Activated CD4-positive, alpha-beta memory T cell treated with anti-CD3 and anti-CD28 coated beads, Interleukin-2, amount 10 ng/mL, durations not matched to agents 7 days and 5 days (primary cell): ENCODE data around the gene AKAP13. TPM values are rescaled to one million over a fixed set of nuclear protein-coding genes. Genes with fewer than 3 reads are reported as not detected.

Source experiments
- CTCF ChIA-PET: fragments of 350-600 bp; sonication (Branson Sonifier 250); formaldehyde crosslinking; loops from one replicate; lab custom pipeline; 2021; ENCODE audit warnings: antibody characterized with exemption, inconsistent platforms; lab: Charles Lee
- POLR2A ChIA-PET: fragments of 350-600 bp; sonication (Branson Sonifier 250); formaldehyde crosslinking; loops from one replicate; lab custom pipeline; 2021; ENCODE audit warnings: antibody characterized with exemption; lab: Charles Lee
- DNase-seq: peaks from one replicate; pipeline ENCODE4 v3.0.0-alpha.2; 2020
- H3K27ac Mint-ChIP-seq: one replicate; pipeline ENCODE4 v1.8.0; 2021; ENCODE audit warnings: mild to moderate bottlenecking, mixed read lengths
- H3K27me3 Mint-ChIP-seq: one replicate; pipeline ENCODE4 v1.8.0; 2021; ENCODE audit warnings: mixed read lengths
- H3K36me3 Mint-ChIP-seq: one replicate; pipeline ENCODE4 v1.8.0; 2021; ENCODE audit warnings: low read depth, mixed read lengths
- H3K4me1 Mint-ChIP-seq: one replicate; pipeline ENCODE4 v1.8.0; 2021; ENCODE audit warnings: mixed read lengths
- H3K4me3 Mint-ChIP-seq: one replicate; pipeline ENCODE4 v1.8.0; 2021; ENCODE audit warnings: mild to moderate bottlenecking, mixed read lengths
- H3K9me3 Mint-ChIP-seq: one replicate; pipeline ENCODE4 v1.8.0; 2021; ENCODE audit warnings: mixed read lengths
- total RNA-seq, 2 experiments: library from RNA; stranded (reverse); gene quantifications; one replicate each; pipeline ENCODE4 v1.2.3, GENCODE V29; 2021

AKAP13 gene
- total RNA-seq, 2 experiments from 2014 or later, result 153 to 170 TPM

DNA sequence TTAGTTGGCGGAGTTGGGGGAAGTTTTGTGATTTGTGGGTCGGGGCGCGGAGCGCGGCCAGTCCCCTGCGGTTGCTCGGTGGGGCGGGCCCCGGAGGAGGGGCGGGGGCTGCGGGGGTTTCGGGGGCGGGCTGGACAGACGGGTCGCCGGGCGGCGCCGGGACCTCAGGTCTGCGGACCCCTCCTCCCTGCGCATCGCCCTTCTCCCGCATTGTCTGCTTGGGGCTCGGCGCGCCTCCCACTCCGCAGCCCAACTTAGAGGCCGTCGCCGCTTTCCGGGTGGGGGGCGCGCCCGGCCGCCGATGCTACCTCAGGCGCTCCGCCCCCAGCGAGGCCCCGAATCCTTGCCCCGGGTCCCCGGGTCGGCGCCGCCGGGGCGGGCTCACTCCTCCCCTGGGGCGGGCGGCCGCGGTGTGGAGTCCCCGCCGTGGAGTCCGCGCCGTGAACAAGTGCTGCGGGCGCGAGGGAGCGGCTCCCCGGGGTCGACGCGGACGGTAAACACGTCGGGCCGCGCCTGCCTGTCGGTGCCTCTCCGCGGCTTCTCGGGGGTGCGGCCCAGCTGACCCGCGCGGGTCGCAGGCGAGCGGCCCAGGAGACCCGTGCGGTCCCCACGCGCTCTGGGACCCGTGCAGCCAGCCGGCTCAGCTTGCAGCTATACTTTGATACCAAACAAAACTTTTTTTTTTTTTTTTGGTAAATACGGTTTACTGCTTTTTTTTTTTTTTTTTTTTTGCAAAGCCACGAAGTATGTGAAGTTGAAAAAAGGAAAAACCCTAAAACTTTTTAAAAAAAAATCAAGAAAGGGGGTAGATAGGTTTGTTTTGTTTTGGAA lies 624 bp downstream of the AKAP13 start:
- peak; percentile 63 for DNase-seq
- H3K27ac Mint-ChIP-seq, result peak overlapping the region; percentile 95
- no peaks in the 10 kb centered on the region for H3K27me3 Mint-ChIP-seq
- peak overlapping the region; percentile 78 for H3K4me3 Mint-ChIP-seq
- H3K9me3 Mint-ChIP-seq, result no peaks in the 10 kb centered on the region
- POLR2A ChIA-PET, result interaction anchor here (0.6 to 9.5 kb wide), 22 partner anchors 13 to 682 kb away, joined by 3 to 106 read pairs (median 5); no protein-coding TSS in a partner anchor
- CTCF ChIA-PET, result interaction anchor here (0.7 to 4.6 kb wide), 11 partner anchors 10 to 84 kb away, joined by 3 to 38 read pairs (median 9); no protein-coding TSS in a partner anchor
- peaks cover 66% of the 10 kb centered on the region for H3K4me1 Mint-ChIP-seq
- H3K36me3 Mint-ChIP-seq, result peaks cover 42% of the 10 kb centered on the region

DNA sequence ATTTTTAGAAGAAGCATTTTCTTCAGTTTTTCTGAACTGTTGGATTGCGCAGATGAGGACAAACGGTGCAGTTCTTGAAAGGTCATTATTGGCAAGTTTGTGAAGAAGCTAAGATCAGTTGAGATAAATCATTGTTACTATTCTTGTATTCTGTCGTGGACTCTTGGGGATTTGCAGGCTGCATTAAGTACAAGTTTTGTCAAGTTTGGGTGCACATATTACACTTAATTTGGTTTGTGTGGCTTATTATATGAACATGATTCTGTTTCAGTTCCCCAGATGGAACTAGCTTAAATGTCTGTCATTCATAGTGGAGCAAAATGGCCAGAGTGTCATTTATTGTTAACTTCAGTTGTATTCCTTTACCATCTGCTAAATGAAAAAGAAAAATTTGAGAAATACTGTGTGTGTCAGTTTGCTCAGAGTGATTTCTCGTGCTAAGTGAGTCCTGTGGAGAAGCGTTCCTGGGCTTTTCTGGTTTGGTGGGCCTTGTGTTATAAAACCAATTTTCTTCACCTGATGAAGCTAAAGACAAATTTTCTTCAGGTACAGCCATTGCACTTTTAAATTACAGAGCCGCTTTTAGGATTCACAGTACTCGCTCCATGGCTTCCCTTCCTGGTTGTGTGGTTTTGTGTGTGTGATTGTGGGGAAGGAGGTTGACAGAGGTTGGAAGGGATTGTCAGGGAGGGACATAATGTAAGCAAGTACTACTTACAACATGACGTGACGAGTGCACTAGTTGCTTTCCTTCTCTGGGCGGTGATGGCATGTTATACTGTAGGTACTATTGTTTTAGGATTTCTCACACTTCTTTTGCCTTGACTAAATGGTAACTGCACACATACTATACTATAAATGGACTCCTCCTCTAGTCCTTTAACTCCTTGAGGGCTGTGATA lies 1.7 kb downstream of the AKAP13 start:
- Mint-ChIP-seq H3K4me1 (peaks cover 59% of the 10 kb centered on the region), H3K36me3 (peaks cover 44% of the 10 kb centered on the region), H3K27me3 (no peaks in the 10 kb centered on the region), H3K4me3 (peak overlapping the region; percentile 78), H3K9me3 (no peaks in the 10 kb centered on the region), H3K27ac (peak overlapping the region; percentile 37)
- DNase-seq, result no peak
- ChIA-PET POLR2A (interaction anchor here (1.0 to 9.5 kb wide), 9 partner anchors 15 to 309 kb away, joined by 3 to 106 read pairs (median 5); no protein-coding TSS in a partner anchor), CTCF (interaction anchor here (0.9 to 3.7 kb wide), 7 partner anchors 21 to 66 kb away, joined by 3 to 20 read pairs (median 5); no protein-coding TSS in a partner anchor)

DNA sequence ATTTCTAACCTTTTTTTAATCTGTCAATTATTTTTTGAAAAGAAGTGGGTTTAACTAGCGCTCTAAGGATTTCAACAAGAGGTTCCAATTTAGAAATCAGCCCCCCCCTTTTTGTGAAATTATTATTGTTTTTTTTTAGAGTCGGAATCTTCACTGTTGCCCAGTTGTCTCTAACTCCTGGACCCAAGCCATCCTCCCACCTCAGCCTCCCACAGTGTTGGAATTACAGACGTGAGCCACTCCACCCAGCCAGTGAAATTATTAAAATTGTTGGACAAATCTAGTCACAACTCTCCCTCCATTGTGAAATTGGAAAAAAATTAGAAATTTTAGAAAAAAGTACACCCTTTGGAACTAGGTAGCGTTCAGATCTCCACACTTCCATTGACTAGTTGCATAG lies 2.5 kb downstream of the AKAP13 start:
- DNase-seq, result no peak
- H3K36me3 Mint-ChIP-seq, result peaks cover 45% of the 10 kb centered on the region

DNA sequence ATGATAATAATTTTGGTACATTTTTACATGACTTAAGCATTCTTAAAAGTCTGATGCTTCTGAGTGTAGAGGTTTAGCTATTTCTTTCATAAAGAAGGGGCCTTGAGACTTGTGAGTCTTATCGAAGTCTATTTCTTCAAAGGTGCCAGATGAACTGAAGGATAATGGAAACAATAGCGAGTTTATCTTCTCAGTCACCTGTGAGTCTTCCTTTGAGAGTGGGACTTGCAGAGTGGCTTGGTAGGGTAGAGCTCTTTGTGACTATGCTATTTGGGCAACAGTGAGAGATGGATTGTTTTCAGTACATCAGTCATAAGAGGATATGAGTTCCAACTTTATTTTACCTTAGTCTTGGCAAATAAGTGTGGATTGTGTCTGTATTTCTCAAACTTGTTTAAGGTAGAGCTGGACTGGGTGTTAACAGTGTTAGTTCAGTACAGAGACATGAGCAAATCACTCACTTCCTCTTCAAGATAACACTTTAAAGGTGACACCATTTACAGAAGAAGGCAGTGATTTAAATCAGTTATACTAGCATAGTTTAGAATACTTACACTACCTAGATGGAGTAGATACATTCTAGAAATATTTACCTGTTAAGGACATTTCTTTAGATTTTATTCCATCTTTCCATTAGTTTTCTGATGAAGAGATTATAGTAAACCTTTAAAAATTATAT lies 3.2 kb downstream of the AKAP13 start:
- H3K9me3 Mint-ChIP-seq, result no peaks in the 10 kb centered on the region
- POLR2A ChIA-PET, result interaction anchor here (0.9 to 9.5 kb wide), 6 partner anchors 23 to 70 kb away, joined by 3 to 64 read pairs (median 4); no protein-coding TSS in a partner anchor
- CTCF ChIA-PET, result interaction anchor here (1.0 to 3.0 kb wide), 5 partner anchors 11 to 87 kb away, joined by 3 to 18 read pairs (median 5); no protein-coding TSS in a partner anchor
- no peaks in the 10 kb centered on the region for H3K27me3 Mint-ChIP-seq
- H3K4me3 Mint-ChIP-seq, result no peak overlapping the region
- peaks cover 53% of the 10 kb centered on the region for H3K4me1 Mint-ChIP-seq
- no peak overlapping the region for H3K27ac Mint-ChIP-seq
- peaks cover 45% of the 10 kb centered on the region for H3K36me3 Mint-ChIP-seq
- no peak for DNase-seq

More for the DNA sequence above, 2.5 kb downstream of the AKAP13 start:
- Mint-ChIP-seq H3K4me1 (peaks cover 57% of the 10 kb centered on the region), H3K27ac (no peak overlapping the region), H3K4me3 (no peak overlapping the region), H3K27me3 (no peaks in the 10 kb centered on the region), H3K9me3 (no peaks in the 10 kb centered on the region)
- ChIA-PET CTCF (interaction anchor here (1.0 to 3.0 kb wide), 5 partner anchors 11 to 87 kb away, joined by 3 to 18 read pairs (median 5); no protein-coding TSS in a partner anchor), POLR2A (interaction anchor here (1.0 to 9.5 kb wide), 6 partner anchors 23 to 69 kb away, joined by 3 to 106 read pairs (median 8); no protein-coding TSS in a partner anchor)

DNA sequence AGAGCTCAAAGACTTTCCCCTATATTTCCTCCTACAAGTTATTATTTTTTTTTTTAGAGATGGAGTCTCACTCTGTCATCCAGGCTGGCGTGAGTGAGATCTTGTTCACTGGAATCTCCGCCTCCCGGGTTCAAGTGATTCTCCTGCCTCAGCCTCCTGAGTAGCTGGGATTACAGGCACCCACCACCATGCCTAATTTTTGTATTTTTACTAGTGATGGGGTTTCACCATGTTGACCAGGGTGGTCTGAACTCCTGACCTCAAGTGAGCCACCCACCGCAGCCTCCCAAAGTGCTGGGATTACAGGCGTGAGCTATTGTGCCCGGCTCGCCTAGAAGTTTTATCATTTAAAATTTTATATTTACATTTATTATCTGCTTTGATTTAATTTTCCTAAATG lies 5.9 kb downstream of the AKAP13 start:
- POLR2A ChIA-PET, result interaction anchor here (9.5 kb wide), 1 partner anchor 20 kb away, joined by 64 read pairs; no protein-coding TSS in a partner anchor
- H3K27me3 Mint-ChIP-seq, result no peaks in the 10 kb centered on the region
- H3K36me3 Mint-ChIP-seq, result peaks cover 45% of the 10 kb centered on the region
- DNase-seq, result no peak
- CTCF ChIA-PET, result interaction anchor here (0.7 kb wide), 1 partner anchor 98 kb away, joined by 3 read pairs; no protein-coding TSS in a partner anchor
- H3K9me3 Mint-ChIP-seq, result no peaks in the 10 kb centered on the region
- H3K4me1 Mint-ChIP-seq, result peaks cover 44% of the 10 kb centered on the region
- H3K4me3 Mint-ChIP-seq, result no peak overlapping the region
- H3K27ac Mint-ChIP-seq, result no peak overlapping the region

DNA sequence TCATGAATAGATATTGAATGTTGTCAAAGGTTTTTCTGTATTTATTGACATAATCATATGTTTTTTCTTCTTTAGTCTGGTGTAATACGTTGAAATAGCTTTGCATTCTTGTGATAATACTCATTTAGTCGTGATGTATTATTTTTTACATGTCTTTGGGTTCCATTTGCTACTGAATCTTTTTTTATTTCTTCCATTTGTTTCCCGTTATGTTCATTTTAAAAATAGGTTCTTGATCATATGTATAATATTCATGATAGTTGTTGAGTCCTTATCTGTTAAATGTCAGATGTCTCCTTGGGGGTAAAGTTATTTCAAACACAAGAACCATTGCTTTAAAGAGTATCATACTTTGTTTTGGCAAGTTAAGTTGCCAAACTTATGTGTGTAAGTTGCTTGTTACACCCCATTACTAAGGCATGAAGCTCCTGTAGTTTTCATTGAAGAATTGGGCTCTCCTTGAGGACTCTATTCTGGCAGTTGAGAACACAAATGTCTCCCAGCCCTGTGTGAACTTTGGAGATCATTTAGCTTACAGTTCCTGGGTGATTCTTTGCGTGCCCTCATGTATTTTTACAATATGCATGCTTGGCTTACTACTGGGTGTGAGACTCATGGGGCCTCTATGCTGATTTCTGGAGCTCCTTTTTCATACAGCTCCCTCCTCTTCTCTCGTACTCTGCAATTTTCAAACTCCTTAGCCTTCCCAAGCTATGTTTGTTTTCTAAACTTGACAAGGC lies 8.3 kb downstream of the AKAP13 start:
- Mint-ChIP-seq H3K4me3 (no peak overlapping the region), H3K4me1 (peaks cover 32% of the 10 kb centered on the region), H3K36me3 (peaks cover 33% of the 10 kb centered on the region), H3K9me3 (no peaks in the 10 kb centered on the region), H3K27ac (no peak overlapping the region), H3K27me3 (no peaks in the 10 kb centered on the region)
- POLR2A ChIA-PET, result no interaction called here
- no peak for DNase-seq
- CTCF ChIA-PET, result interaction anchor here (1.3 to 1.4 kb wide), 2 partner anchors 9 to 13 kb away, joined by 3 to 4 read pairs; no protein-coding TSS in a partner anchor

DNA sequence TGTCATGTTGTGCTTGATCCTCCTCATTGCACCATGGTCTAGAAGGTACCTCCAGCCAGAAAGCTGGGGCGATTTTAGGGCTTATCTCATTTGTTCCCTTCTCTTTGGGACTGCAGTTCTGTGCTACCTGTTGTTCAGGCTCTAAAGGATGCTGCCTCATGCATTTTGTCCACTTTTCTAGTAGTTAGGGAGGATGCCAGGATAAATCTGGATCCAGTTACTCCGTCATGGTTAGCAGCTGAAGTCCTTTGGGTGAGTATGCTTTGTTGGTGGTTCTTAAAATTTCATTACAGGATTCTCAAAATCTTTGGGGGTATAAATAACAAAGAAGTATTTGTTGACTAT lies 8.9 kb downstream of the AKAP13 start:
- H3K9me3 Mint-ChIP-seq, result no peaks in the 10 kb centered on the region
- DNase-seq, result no peak
- peaks cover 29% of the 10 kb centered on the region for H3K36me3 Mint-ChIP-seq
- CTCF ChIA-PET, result interaction anchor here (1.3 to 1.4 kb wide), 2 partner anchors 9 to 13 kb away, joined by 3 to 4 read pairs; no protein-coding TSS in a partner anchor
- H3K4me3 Mint-ChIP-seq, result no peak overlapping the region
- H3K4me1 Mint-ChIP-seq, result peaks cover 27% of the 10 kb centered on the region
- no peak overlapping the region for H3K27ac Mint-ChIP-seq
- POLR2A ChIA-PET, result interaction anchor here (1.1 kb wide), 1 partner anchor 11 kb away, joined by 3 read pairs; no protein-coding TSS in a partner anchor
- H3K27me3 Mint-ChIP-seq, result no peaks in the 10 kb centered on the region

DNA sequence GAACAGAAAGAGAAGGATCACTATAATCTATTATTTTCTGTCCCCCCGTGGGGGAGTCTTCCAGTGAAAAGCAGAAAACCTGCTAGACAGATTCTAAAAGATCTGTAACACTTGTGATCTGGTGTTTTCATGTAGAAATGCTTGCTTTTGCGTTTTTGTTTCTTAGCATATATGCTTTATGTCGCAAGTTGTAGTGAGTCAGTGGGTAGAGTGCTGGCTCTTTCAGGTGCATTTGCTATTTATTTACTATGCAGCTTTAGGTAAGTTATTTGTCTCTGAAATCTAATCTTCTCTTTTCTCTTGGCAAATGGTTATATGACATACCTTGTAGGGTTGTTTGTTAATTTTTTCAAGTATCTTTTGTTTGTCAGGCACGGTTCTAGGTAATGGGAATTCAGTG lies 9.4 kb downstream of the AKAP13 start:
- H3K4me1 Mint-ChIP-seq, result peaks cover 28% of the 10 kb centered on the region
- H3K4me3 Mint-ChIP-seq, result no peak overlapping the region
- POLR2A ChIA-PET, result interaction anchor here (1.1 kb wide), 1 partner anchor 10 kb away, joined by 3 read pairs; no protein-coding TSS in a partner anchor
- H3K36me3 Mint-ChIP-seq, result peaks cover 27% of the 10 kb centered on the region
- H3K27me3 Mint-ChIP-seq, result no peaks in the 10 kb centered on the region
- DNase-seq, result no peak
- no peak overlapping the region for H3K27ac Mint-ChIP-seq
- CTCF ChIA-PET, result interaction anchor here (1.4 kb wide), 1 partner anchor 8 kb away, joined by 4 read pairs; no protein-coding TSS in a partner anchor
- H3K9me3 Mint-ChIP-seq, result no peaks in the 10 kb centered on the region

DNA sequence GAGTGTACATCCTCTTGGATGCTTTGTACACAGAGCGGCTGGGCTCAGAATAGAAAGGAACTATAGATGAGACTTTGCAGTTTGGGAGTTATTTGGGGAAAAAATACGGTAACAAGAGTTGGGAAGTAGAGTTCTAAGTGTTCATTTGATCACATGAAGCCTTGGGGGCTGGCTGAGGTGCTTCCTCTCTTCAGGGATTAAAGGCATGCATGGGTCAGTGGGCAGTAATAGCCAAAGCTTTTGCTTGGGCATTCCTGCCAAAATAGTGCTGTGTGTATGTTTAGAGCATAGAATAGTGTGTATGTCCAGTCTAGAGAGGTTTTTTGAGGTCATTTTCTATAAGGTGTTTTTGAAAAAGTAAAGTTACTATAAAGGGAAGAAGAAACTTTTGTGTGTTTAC lies 12.8 kb downstream of the AKAP13 start:
- Mint-ChIP-seq H3K36me3 (peaks cover 13% of the 10 kb centered on the region), H3K4me3 (no peak overlapping the region), H3K4me1 (peaks cover 22% of the 10 kb centered on the region), H3K27ac (no peak overlapping the region), H3K27me3 (no peaks in the 10 kb centered on the region), H3K9me3 (no peaks in the 10 kb centered on the region)
- CTCF ChIA-PET, result interaction anchor here (1.3 to 1.4 kb wide), 2 partner anchors 11 to 20 kb away, joined by 3 to 4 read pairs; no protein-coding TSS in a partner anchor
- DNase-seq, result no peak
- POLR2A ChIA-PET, result interaction anchor here (1.7 kb wide), 1 partner anchor 13 kb away, joined by 5 read pairs; the partner anchor contains the start of gene AKAP13

DNA sequence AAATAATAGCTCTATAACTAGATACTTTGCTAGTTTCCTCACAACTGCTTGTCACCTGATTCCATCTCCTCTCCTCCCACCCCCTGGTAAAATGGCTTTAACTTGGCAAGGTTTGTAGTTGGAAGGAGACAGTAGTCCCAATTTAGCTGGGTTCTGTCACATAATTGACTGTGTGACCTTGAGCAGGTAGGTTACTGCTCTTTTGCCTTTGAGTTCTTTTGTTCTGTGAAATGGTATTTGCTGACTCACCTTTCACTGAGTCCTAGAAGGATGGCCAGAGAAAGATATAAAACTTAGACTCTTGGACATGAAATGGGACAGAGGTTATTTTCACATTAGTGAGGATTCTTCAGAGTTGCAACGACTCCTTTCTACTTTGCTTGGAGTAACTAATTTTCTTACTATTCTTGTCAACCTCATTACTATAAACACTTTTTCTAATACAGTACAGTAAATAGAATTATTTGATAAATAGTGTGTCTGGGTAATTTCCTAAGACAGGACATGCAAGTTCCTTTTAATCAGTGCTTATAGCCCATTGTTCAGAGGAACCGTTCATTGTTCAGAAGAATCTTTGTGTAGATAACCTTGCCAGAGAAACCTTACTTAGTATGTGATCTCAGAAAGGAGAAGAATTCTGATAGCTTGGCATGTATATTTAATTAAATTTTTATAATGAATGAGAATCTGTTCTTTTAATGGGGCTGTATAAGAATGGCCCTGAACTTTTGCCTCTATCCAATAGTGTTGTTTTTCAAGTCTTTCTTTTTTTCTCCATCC lies 14.3 kb downstream of the AKAP13 start:
- ChIA-PET CTCF (interaction anchor here (1.4 to 1.6 kb wide), 2 partner anchors 9 to 12 kb away, joined by 3 to 4 read pairs; no protein-coding TSS in a partner anchor), POLR2A (interaction anchor here (1.7 kb wide), 1 partner anchor 14 kb away, joined by 5 read pairs; the partner anchor contains the start of gene AKAP13)
- H3K4me3 Mint-ChIP-seq, result no peak overlapping the region
- H3K36me3 Mint-ChIP-seq, result peaks cover 13% of the 10 kb centered on the region
- H3K9me3 Mint-ChIP-seq, result no peaks in the 10 kb centered on the region
- peaks cover 25% of the 10 kb centered on the region for H3K4me1 Mint-ChIP-seq
- H3K27ac Mint-ChIP-seq, result no peak overlapping the region
- DNase-seq, result no peak
- no peaks in the 10 kb centered on the region for H3K27me3 Mint-ChIP-seq
